HL-60 (cell line): ENCODE results near the gene PRSS50.

Source experiments
- DNase-seq, 2 experiments: peaks; one replicate each; pipeline ENCODE4 v3.0.0-alpha.2; 2010 to 2020; ENCODE audit warnings: low read depth in 1 of 2, low spot score in 1 of 2
- H3K27ac ChIP-seq: fragments of 250-450 bp; sonication (Bioruptor Pico); replicated peaks from 2 replicates; pipeline ENCODE4 v1.5.1; 2020; ENCODE audit warnings: mild to moderate bottlenecking, moderate library complexity
- H3K27me3 ChIP-seq: fragments of 250-450 bp; sonication (Bioruptor Pico); 2 replicates; pipeline ENCODE4 v1.5.1; 2021; ENCODE audit warnings: mild to moderate bottlenecking, moderate library complexity; ENCODE audit not compliant: insufficient read depth, poor library complexity, severe bottlenecking
- H3K4me3 ChIP-seq: replicated peaks from 2 replicates; pipeline ENCODE4 v1.5.1; 2011; ENCODE audit warnings: mild to moderate bottlenecking, control low read depth, low read length; ENCODE audit not compliant: insufficient read depth
- GABPA ChIP-seq: IDR thresholded peaks from 2 replicates; pipeline ENCODE4 v1.6.1; 2012; ENCODE audit warnings: low read depth
- POLR2AphosphoS5 ChIP-seq: IDR thresholded peaks from 2 replicates; pipeline ENCODE4 v1.6.1; 2012; ENCODE audit warnings: low read depth
- SPI1 ChIP-seq: IDR thresholded peaks from 2 replicates; pipeline ENCODE4 v1.6.1; 2012; ENCODE audit warnings: low read depth, mild to moderate bottlenecking, borderline replicate concordance
- TF ChIP-seq, protein P1 (sequence below): IDR thresholded peaks from 2 replicates; pipeline ENCODE4 v1.6.1; 2012; ENCODE audit warnings: low read depth; ENCODE audit not compliant: insufficient replicate concordance
- TF ChIP-seq, protein P2 (sequence below): IDR thresholded peaks from one replicate; pipeline ENCODE4 v1.5.1; 2011; ENCODE audit warnings: low read length, control low read depth, inconsistent platforms; ENCODE audit not compliant: insufficient read depth

Gene PRSS50

DNA sequence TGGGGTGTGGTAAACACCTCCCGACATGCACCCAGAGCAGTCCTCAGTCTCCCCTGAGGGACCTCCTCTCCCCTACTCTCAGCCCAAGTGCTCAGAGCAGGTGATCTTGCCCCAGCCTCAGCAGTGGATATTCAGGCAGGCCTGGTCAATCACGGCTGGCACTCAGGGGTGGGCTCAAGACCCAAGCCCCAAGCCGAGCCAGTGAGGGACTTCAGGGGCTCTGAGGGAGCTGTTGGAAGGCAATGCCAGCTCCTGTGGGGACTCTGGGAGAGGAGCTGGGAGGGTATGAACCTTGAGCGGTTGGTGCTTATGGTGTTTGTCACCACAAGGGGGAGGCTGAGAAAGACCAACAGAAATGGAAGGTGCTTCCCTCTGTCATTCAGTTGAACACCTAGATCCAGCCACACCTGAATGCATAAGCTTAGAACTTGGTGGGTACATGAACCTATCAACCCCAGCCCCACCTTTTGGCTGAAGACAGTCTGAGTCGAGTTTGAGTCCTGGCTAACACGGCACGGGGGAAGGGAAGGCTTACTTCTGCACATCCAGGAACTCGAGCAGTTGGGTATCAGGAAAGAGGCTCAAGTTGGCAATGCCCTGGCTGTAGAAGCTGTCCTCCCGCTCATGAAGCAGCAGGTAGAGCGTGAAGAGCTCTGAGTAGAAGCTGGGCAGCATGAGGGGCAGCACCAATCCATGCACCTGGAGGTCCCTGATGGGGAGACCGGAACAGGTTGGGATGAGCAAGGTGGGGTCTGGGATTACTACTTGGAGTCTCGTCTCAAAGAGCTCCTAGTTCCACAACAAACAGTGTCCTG lies 43.4 kb downstream of the PRSS50 start:
- no peak overlapping the region for H3K4me3 ChIP-seq
- H3K27ac ChIP-seq, result no peak overlapping the region
- DNase-seq, result no peak
- H3K27me3 ChIP-seq, result no peaks in the 10 kb centered on the region
- no peak for TF ChIP-seq SPI1
- TF ChIP-seq, protein P1, sequence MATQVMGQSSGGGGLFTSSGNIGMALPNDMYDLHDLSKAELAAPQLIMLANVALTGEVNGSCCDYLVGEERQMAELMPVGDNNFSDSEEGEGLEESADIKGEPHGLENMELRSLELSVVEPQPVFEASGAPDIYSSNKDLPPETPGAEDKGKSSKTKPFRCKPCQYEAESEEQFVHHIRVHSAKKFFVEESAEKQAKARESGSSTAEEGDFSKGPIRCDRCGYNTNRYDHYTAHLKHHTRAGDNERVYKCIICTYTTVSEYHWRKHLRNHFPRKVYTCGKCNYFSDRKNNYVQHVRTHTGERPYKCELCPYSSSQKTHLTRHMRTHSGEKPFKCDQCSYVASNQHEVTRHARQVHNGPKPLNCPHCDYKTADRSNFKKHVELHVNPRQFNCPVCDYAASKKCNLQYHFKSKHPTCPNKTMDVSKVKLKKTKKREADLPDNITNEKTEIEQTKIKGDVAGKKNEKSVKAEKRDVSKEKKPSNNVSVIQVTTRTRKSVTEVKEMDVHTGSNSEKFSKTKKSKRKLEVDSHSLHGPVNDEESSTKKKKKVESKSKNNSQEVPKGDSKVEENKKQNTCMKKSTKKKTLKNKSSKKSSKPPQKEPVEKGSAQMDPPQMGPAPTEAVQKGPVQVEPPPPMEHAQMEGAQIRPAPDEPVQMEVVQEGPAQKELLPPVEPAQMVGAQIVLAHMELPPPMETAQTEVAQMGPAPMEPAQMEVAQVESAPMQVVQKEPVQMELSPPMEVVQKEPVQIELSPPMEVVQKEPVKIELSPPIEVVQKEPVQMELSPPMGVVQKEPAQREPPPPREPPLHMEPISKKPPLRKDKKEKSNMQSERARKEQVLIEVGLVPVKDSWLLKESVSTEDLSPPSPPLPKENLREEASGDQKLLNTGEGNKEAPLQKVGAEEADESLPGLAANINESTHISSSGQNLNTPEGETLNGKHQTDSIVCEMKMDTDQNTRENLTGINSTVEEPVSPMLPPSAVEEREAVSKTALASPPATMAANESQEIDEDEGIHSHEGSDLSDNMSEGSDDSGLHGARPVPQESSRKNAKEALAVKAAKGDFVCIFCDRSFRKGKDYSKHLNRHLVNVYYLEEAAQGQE, result no peak
- TF ChIP-seq, protein P2, sequence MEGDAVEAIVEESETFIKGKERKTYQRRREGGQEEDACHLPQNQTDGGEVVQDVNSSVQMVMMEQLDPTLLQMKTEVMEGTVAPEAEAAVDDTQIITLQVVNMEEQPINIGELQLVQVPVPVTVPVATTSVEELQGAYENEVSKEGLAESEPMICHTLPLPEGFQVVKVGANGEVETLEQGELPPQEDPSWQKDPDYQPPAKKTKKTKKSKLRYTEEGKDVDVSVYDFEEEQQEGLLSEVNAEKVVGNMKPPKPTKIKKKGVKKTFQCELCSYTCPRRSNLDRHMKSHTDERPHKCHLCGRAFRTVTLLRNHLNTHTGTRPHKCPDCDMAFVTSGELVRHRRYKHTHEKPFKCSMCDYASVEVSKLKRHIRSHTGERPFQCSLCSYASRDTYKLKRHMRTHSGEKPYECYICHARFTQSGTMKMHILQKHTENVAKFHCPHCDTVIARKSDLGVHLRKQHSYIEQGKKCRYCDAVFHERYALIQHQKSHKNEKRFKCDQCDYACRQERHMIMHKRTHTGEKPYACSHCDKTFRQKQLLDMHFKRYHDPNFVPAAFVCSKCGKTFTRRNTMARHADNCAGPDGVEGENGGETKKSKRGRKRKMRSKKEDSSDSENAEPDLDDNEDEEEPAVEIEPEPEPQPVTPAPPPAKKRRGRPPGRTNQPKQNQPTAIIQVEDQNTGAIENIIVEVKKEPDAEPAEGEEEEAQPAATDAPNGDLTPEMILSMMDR, result no peak
- TF ChIP-seq GABPA, result no peak
- TF ChIP-seq POLR2AphosphoS5, result no peak

DNA sequence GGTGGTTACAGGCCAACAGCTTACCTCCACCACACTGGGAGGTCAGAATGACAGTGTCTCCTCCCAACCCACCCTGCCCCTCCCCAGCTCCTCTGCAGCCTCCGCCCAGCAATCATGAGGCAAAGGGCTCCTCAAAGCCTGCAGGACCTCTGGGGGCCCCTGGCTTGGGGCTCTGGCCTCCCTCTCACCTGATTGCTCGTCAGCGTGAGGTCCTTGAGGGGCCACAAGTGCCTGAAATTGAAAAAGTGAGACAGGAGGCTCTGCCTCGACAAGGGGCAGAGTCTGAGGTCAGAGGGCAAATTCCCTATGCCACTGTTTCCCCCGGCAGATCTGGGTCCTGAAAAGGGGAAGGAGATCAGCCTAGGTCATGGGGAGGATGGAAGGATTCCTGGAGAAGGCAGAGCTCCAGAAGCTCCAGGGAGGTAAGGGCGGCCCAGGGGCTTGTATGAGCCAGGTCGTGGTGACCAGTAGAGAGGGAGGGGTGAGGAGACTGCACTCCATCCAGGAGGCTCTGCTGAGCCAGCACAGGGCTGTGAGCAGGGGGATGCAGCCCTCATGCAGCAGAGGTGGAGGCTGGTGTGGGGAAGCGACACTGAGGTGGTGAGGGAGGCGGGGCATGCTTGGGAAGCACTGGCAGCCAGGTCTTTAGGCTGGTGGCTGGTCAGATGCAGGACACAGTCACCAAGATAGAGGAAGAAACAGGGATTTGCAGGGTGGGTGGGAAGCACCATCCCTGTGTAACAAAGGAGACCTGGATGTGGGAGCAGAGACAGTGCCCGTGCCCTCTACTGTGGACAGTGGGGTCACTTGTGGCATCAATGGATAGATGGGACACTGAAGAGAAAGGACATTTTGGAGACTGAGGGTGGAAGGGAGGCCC lies 44.3 kb downstream of the PRSS50 start:
- H3K4me3 ChIP-seq, result no peak overlapping the region
- DNase-seq, result no peak
- H3K27me3 ChIP-seq, result no peaks in the 10 kb centered on the region
- H3K27ac ChIP-seq, result no peak overlapping the region
- TF ChIP-seq, protein P1, result no peak
- TF ChIP-seq POLR2AphosphoS5, result no peak
- TF ChIP-seq SPI1, result no peak
- no peak for TF ChIP-seq GABPA
- TF ChIP-seq, protein P2, result no peak

DNA sequence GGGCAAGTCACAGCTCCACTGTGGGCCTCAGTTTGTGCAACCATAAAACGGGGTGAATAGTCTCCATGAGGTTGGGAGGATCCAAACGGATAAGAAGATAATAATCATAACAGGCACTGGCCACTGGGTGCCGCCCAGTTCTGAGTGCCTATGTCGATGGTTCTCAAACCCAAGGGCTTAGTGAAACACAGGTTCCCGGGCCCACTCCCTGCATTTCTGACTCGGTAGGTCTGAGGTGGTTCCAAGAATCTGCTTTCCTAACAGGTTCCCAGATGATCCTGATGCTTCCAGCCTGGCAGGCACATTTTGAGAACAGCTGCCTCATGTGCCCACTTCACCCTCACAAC lies 45.3 kb downstream of the PRSS50 start:
- DNase-seq, result no peak
- Histone ChIP-seq H3K27ac (no peak overlapping the region), H3K4me3 (no peak overlapping the region), H3K27me3 (no peaks in the 10 kb centered on the region)
- TF ChIP-seq SPI1 (no peak), GABPA (no peak), POLR2AphosphoS5 (no peak)
- TF ChIP-seq, protein P2, result no peak
- TF ChIP-seq, protein P1, result no peak
